Keratinocyte (primary cell): ENCODE results near the gene CKAP2L.

Experiments
- EZH2 ChIP-seq: IDR thresholded peaks from one replicate; pipeline ENCODE4 v1.6.1; 2012; ENCODE audit warnings: inconsistent platforms, mild to moderate bottlenecking, low read length, moderate library complexity
- TF ChIP-seq, protein P1 (sequence below), 3 experiments: IDR thresholded peaks in 1 of 3; conservative IDR thresholded peaks in 1 of 3; optimal IDR thresholded peaks in 1 of 3; 2 replicates in 2 of 3; 3 replicates in 1 of 3; pipeline versions ENCODE3 to v1.5.1; 2011; ENCODE audit warnings: low read length in 3 of 3, mild to moderate bottlenecking in 3 of 3, moderate library complexity in 2 of 3, control low read depth in 1 of 3, inconsistent platforms in 1 of 3; ENCODE audit not compliant: insufficient read depth in 2 of 3; ENCODE audit errors: extremely low read depth in 1 of 3

- TF ChIP-seq, protein P1, sequence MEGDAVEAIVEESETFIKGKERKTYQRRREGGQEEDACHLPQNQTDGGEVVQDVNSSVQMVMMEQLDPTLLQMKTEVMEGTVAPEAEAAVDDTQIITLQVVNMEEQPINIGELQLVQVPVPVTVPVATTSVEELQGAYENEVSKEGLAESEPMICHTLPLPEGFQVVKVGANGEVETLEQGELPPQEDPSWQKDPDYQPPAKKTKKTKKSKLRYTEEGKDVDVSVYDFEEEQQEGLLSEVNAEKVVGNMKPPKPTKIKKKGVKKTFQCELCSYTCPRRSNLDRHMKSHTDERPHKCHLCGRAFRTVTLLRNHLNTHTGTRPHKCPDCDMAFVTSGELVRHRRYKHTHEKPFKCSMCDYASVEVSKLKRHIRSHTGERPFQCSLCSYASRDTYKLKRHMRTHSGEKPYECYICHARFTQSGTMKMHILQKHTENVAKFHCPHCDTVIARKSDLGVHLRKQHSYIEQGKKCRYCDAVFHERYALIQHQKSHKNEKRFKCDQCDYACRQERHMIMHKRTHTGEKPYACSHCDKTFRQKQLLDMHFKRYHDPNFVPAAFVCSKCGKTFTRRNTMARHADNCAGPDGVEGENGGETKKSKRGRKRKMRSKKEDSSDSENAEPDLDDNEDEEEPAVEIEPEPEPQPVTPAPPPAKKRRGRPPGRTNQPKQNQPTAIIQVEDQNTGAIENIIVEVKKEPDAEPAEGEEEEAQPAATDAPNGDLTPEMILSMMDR (optimal IDR thresholded peaks at IDR 0.05 in 1 of 3, IDR thresholded peaks at IDR 0.05 in 1 of 3, conservative IDR thresholded peaks at IDR 0.05 in 1 of 3; ENCODE audit: extremely low read depth in 1 of 3, insufficient read depth in 2 of 3, low read length in 3 of 3), result no peak
- no peak for TF ChIP-seq EZH2
These were observed 3.4 kb upstream of the CKAP2L start for GRCh38 chr2:112767693-112768330.
